HCEC 1CT (cell line): Measurements from ENCODE around the gene ITGA11.
"Not testable (repeated sequence)": the region's sequence is repeated elsewhere in the genome, so short reads cannot be mapped to it uniquely, and the experiment has no call there.

Source experiments
- DNase-seq: peaks from one replicate; pipeline ENCODE4 v3.0.0-alpha.2; 2017

ITGA11 gene

DNA sequence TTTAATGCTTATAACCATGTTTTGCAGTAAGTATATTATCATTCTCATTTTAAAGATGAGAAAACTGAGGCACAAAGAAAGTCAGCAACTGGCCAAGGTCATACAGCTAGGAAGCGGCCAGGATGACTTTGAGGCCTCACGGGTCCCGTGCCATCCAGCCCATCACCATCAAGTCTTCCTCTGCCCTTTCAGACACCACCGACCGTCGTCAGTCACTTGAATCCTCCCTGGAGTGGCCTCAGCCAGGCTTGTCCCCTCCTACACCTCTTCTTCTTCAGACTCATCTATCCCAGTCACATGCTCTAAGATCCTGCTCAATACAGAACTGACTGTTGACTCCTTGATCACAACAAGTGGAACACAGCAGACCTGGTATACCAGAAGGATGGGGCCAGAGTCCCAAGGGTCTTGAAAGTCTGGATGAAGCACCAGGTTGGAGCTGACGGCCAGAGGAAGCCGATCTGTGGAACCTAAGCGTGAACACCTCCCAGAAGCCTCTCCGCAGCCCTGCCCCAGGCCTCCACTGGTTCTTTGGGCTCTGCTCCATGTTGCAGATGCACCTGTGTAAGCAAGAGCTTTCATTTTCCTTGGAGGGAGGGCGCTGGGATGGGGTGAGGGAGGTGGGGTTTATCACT lies 22.1 kb downstream of the ITGA11 start:
- no peak for DNase-seq

GRCh38 chr15:68408971-68409370 lies 23.0 kb downstream of the ITGA11 start:
- no peak for DNase-seq

DNA sequence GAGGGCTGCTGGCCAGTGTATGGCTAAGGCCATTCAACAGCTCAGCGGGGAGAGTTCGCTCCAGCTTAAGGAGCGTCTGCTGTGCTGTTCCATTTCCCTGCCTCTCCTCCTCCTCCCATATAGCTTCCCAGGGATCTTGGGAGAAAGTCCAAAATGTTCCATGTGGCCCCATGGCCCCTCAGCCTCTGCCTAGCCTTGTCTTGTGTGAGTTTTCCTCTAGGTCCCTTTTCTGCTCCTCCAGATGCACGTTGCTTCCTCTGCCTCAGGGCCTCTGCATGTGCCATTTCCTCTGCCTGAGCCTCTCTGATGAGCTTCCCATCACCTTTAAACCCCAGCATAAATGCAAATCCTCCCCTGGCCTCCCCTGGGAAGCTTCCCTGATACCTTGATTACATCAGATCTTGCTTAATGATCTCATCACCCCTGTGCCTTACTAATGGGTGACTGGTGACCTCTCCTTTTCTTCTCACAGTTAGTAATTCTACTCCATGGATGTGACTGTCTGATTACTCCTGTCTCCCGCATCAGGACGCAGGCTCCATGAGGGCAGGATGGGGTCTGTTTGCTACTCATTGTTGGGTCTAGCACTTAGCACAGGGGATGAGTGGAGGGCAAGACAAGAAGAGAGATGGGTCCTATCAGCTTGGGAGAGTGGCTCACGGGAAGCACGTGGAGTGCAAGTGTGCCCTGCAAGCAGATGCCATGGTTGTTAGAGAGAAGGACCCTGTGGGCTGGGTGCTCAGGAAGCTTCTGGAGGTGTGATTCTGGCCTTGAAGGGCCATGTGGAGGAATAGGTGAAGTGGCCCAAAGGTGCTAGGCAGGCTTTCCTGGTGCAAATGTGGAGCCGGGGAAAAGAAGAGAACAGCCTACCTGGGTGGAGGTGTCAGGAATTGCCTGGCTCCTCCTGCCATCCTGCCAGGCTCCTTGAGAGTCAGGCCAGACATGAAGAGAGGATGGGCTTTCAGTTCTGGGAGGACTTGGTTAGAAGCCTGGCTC lies 23.8 kb downstream of the ITGA11 start:
- DNase-seq: no peak

DNA sequence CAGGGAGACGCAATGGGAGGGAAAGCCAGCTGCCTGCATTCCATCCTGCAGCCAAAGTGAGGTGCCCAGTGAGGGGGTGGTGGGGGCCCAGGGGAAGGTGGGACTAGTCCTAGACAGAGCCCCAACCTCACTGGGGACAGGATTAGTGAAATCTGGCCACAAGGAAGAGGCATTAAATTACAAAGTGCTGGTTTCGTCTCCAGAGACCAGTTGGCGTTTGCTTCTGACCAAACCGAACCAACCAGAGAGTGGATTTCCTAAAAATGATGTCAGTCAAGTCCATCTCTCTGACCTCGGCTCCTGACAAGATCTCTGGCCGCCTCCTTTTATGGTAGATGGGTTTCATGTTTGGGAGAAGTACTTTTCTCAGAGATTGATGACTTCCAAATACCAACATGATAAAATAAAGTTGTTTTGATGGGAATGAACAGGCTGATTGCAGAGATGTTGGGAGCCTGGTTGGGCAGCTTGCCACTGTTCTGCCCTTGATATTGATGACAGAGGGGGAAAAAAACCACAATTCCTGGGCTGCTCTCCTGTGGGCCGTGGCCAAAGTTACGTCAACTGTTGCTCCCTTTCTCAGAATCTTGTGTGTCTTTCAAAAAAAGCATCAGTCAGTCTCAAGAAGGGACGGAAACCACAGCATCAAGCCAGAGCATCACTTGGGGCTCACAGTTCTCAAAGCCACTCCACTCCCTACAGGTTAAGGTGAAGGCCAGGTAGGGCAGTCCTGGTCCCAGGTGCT lies 24.6 kb downstream of the ITGA11 start:
- no peak for DNase-seq

- DNase-seq: no peak
Measured at GRCh38 chr15:68405378-68406250, 26.3 kb downstream of the ITGA11 start.

DNA sequence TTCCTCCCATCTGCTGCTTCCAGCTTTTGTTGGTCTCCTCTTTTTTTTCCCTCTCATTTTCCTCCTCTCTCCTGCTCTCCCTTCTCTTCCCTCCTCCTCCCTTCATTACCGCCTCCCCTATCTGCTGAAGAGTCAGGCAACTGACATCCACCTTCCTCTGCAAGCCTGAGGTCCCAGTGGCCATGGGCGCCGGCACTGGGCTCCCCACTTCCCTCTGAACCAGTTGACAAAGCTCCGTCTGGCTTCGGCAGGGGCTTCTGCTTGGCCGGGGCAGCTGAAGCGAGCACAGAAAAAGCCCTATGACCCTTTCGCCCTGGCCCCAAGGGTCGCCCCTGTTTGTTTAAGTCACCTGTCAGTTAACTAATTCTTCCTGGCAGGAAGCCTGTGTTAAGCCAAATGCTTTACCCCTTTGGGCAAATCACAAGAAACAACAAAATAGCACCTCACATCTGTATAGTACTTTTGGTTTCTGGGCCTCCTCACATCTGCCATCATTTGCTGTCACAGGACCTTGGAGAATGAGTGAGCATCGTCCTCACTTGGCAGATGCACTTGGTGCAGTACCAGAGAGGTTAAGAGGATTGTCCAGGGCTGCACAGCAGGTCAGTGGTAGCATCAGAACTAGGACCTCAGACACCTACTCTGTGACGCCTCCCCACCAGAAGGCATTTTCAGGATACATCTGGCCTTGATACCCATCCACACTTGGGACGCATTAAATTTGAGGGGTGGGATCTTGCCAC lies 27.7 kb downstream of the ITGA11 start:
- DNase-seq: no peak

GRCh38 chr15:68403161-68403941 lies 28.6 kb downstream of the ITGA11 start:
- DNase-seq: no peak

DNA sequence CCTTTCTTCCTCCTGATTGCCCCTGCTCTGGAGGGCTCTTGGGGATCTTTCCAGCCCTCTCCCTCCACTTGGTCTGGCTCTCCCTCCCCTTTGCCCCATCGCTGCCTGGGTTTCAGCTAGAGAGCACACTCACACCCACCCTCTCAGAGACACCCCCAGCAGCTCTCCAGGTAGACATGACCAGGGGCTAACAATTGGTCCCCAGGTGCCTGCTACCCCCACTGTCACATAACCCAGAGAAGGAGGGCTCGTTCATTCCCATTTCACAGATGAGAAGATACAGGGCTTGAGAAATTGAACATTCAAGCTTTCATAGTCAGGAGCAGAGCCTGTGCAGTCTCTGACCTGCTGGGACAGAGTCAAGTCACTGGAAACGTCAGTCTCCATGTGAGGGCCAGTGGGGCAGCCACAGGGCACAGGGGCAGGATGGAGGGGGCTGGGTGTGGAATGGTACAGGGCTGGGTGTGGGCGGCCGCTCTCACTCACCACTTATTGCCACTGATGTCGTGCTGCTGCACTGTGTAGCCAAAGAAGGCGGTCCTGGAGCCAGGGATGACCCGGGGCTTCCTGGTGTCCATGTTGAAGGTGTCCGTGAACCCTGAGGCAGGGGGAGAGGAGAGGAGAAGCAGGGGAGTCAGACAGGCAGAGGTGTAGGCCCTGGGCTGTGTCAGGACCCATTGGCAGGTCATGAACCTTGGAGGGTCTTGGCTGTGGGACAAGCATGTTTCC lies 29.4 kb downstream of the ITGA11 start:
- DNase-seq: no peak

DNA sequence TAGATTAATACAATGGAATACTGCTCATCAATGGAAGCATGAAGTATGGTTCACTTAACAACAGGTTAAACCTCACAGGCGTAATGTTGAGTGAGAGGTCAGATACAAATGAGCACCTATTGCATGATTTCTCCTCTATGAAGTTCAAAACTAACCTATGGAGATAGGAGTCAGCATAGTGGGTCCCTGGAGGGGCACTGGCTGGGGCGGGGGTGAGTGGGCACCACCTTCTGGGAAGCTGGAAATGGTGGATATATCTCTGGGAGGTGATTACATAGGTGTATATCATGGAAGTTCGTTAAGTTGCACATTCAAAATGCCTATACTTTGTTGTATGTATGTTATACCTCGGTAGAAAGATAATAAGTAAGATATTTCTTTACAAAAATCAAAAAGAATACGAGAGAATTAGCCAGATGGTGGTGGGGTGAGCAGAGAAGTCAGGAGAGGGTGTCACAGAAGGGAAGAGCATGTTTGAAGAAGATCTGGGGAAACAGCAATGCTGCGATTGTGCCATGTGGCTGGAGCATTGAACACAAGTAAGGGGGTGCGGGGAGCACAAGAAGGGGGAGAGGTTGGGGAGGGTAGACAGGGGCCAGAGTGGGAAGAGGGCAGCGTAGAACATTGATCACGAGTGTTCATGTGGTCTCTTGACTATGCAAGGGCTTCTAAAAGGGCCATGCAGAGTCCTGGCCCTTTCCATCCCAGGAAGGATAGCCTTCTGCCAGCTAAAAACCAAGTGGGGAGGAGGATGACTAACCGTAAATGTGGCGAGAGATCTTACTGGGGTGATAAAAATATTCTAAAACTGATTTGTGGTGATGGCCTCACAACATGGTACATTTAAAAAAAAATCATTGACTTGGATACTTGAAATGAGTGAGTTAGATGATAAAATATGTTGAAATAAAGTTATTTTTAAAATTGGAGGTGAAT lies 30.2 kb downstream of the ITGA11 start:
- no peak for DNase-seq

DNA sequence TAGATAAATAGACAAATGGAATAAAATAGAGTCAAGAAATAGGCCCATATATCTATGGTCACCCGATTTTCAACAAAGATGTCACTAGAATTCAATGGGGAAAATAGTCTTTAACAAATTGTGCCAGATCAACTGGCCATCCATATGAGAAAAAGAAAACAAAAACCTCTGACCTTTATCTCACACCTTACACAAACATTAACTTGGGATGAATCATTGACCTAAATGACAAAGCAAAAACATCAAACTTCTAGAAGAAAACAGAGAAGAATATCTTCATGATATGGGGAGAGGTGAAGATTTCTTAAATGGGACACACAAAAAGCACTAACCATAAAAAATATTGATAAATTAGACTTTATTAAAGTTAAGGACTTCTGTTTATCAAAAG lies 31.9 kb downstream of the ITGA11 start:
- no peak for DNase-seq

- DNase-seq: no peak
Measured at GRCh38 chr15:68399096-68400065, 32.6 kb downstream of the ITGA11 start.

DNA sequence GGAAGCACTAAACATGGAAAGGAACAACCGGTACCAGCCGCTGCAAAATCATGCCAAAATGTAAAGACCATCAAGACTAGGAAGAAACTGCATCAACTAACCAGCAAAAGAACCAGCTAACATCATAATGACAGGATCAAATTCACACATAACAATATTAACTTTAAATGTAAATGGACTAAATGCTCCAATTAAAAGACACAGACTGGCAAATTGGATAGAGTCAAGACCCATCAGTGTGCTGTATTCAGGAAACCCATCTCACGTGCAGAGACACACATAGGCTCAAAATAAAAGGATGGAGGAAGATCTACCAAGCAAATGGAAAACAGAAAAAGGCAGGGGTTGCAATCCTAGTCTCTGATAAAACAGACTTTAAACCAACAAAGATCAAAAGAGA lies 34.0 kb downstream of the ITGA11 start:
- not testable (repeated sequence) for DNase-seq

- DNase-seq: no peak
Measured at GRCh38 chr15:68396068-68396467, 35.9 kb downstream of the ITGA11 start.

DNA sequence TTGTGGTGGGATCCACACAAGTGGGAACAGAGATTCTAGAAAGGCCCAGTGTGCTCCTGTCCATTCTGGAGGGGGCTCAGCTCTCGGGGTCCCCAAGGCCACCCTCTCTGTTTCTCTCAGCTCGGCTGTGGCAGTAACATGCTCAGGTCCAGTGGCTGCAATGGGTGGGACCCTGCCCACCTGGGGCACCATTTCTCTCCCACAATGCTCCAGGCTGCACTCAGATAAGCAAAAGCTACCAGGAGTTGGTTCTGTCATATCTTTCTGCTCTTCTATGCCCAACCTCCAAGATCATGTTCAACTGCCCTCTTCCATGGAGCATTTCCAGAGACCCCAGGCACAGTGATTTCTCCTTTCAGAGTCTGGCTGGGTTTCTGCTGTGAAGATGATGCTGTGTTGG lies 40.8 kb downstream of the ITGA11 start:
- DNase-seq: no peak

- DNase-seq: peak; percentile 73
Measured at GRCh38 chr15:68389936-68390817, 41.8 kb downstream of the ITGA11 start.

DNA sequence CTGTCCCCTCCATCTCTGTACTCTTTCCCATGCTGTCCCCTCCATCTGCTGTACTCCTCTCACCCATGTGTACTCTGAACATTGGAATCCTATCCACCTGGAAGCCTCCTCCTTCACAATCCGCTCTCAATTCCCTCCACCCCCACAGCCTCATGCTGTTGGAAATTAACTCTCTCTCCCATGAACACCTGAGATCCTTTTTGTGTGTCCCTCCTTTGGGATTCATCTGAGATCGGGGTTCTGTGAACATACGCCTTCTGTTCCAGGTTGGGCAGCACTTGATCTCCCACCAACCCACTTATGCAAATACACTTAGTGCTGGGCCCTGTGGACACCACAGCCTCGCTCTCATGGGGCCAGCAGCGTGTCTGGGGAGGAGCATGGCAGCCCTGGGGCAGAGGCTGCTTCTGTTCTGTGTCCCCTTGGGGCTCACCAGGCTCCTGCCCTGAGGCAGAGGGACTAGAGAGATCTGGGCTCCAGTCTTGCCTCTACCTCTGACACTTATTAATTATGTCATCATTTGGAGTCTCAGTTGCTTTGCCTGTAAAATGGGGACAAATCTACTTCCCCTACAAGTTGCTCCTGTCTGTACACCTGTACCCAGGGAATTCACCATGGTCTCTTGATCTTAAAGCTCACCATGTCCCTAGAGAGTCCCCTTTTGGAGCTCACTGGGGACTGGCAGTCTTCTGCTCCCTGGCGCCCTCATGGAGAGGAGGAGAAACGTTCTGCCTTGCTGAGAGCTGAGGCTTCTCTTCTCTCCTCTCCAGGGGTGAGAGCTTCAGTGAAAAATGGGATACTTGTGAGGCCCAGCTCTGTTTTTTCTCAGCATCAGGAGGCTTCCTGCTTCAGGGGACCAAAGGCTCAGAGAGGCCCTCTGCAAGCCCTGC lies 42.7 kb downstream of the ITGA11 start:
- no peak for DNase-seq
